HL-60/S4 treated with retinoic acid at 250 ng/mL for 4 days and 3 days (cell line): ENCODE data around the gene FEV.
"Not testable (repeated sequence)": the region's sequence is repeated elsewhere in the genome, so short reads cannot be mapped to it uniquely, and the experiment has no call there.

ENCODE experiments used
- in situ Hi-C: fragments of 300-500 bp; cut with MboI; formaldehyde crosslinking; loops from 2 replicates; pipeline ENCODE4 v1.7.0; 2022; ENCODE audit warnings: low sequenced_read_pairs

Gene FEV

DNA sequence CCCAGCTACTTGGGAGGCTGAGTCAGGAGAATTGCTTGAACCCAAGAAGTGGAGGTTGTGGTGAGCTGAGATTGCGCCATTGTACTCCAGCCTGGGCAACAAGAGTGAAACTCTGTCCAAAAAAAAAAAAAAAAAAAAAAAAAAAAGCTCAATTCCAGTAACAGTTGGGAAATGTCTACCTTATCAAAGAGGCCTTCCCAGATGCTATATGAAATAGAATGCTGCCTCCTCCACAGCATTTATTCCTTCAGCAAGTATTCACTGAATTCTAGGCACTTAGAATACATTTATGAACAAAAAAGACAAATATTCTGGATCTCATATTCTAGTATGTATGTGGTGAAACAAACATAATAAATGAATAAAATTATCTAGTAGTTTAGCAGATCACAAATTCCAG, 38.4 kb downstream of the FEV start:
- in situ Hi-C loops, result no loop called here

DNA sequence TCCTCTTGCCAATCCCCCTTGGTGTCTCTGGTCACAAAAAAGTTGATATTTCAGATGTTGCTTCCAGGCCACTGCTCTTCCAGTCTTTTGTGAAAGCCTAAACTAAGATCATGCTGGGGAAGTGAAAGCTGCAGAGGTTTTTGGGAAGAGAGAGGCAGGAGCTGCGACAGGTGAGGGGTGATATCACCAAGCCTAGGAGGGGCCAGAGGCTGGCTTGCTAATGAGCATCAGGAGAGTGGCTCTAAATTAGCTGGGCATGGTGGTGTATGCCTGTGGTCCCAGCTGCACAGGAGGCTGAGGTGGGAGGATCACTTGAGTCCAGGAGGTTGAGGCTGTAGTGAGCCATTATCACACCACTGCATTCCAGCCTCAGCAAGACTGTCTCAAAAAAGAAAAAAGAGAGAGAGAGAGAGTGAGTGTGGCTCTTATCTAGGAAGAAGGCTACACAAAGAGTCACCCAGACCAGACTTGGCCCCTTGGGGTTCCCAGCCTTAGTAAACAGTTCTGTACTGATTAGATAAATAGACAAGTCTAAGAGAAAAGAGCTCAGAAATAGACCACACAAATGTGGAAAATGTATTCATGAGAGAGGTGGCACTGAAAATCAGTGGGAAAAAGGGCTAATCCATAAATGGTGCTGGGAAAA, 40.1 kb downstream of the FEV start:
- in situ Hi-C loops, result no loop called here

DNA sequence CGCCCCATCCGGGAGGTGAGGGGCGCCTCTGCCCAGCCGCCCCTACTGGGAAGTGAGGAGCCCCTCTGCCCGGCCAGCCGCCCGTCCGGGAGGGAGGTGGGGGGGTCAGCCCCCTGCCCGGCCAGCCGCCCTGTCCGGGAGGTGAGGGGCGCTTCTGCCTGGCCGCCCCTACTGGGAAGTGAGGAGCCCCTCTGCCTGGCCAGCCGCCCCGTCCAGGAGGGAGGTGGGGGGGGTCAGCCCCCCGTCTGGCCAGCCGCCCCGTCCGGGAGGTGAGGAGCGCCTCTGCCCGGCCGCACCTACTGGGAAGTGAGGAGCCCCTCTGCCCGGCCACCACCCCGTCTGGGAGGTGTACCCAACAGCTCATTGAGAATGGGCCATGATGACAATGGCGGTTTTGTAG, 53.2 kb downstream of the FEV start:
- in situ Hi-C loops, result not testable (repeated sequence)
